HG03039 (cell line): ENCODE data around the gene TIGIT.
A peak's percentile ranks its signal among the peaks of the same experiment; 100 is the strongest.
"Not testable (repeated sequence)": the region's sequence is repeated elsewhere in the genome, so short reads cannot be mapped to it uniquely, and the experiment has no call there.

Experiments used
- ATAC-seq: cut with Tn5 transposase; IDR thresholded peaks from one replicate; pipeline ENCODE4 v1.9.1; 2021; ENCODE audit warnings: mild to moderate bottlenecking, moderate library complexity; ENCODE audit not compliant: unreplicated experiment

TIGIT gene

DNA sequence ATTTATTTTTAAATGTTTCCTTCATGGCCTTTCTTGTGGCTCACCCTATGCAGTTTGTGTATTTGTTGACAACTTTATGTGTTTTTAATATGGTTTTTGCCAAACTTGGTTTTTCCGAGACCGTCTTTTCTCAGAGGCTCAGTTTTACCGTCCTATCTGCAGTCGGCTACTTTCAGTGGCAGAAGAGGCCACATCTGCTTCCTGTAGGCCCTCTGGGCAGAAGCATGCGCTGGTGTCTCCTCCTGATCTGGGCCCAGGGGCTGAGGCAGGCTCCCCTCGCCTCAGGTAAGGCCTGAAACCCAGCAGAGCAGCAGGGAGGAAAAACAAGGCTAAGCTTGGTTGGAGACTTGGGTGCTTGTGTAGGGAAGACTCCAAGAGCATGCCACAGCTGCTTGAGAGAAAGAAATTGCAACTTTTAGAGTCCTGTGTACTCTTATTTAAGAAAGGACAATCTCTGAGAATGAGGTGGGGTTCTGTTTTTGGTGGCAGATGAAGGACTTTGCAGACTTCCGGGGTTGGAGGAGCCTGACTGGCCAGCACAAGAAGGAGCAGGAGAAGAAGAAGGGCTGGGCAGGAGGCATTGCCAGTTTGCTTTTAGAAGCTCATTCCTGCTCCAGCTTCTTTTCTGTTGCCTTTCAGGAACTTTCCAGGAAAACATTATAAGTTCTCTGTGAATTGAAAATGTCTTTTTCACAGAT lies at the start of gene TIGIT:
Gene TIGIT (plus strand): TSS at position 191 of the 698 bp plus-strand sequence. CDS start 34 bp downstream, at position 225.
- no peak for ATAC-seq

DNA sequence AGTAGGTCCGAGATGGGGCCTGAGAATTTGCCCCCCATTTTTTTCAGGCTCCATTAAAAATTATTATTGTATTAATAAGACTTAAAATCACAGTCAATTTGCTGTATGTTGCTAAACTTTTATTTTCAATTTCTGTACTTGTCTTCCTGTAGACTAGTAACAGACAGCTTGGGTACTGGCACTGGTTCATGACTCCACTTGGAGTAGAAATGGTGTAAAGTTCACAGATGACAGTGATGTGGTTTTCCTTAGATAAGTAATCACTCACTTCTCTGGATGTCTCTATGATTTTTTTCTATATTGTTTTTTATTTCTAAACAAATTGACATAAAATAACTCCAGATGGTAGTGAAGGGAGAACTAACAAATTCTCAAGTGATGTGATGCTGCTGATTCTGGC lies 40.9 kb upstream of the TIGIT start:
- no peak for ATAC-seq

DNA sequence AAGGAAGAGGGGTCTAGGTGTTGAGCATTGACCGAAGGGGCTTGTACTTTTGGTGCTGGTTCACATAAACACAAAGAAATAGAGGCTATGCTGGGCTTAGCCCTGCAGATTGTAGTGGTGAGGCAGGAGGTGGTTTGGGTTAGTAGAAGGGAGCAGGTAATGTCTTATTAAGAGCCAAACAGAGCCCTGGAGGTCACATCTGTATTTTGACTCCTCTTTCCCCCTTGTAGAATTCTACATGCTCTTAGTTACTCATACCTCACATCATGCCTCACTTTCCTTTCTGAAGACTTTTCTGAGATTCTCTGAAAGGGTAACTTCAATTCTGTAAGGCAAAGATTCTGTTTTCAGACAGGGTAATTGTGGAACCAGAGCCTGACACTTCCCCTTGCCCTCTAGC lies 40.3 kb upstream of the TIGIT start:
- ATAC-seq: no peak

DNA sequence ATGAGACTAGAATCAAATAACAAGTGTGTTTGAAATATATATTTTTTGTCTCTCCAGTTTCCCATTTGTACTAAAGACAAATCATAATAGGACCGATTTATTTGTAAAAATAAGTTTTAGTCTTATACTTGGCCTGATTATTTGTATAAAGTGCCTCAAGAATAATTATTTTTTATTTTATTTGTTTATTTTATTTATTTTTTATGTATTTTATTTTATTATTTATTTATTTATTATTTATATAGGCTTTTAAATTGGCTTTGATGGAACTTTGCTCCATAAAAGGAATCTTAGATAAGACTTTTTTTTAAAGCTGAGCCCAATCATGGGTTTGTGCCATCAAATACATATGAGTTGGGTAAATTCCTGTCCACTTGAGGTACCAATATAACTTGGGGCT lies 34.3 kb upstream of the TIGIT start:
- no peak for ATAC-seq

DNA sequence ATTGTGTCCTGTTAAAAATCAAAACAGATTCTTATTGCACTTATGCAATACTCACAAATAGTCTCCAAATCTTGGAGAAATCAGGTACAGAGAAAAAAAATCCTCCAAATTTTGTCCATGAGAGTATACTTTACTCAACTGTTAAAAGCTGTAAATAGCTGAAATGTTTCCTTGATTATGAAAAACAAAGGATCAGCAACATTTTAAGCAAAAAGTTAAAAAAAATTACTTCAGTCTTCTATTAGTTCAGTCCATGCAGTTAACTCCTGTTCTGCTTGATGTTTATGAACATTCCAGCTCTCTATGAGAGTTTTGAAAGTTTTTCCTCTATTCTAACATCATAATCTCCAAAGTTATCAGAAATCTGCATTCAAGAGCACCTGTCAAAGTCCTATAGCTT lies 33.7 kb upstream of the TIGIT start:
- ATAC-seq: no peak

DNA sequence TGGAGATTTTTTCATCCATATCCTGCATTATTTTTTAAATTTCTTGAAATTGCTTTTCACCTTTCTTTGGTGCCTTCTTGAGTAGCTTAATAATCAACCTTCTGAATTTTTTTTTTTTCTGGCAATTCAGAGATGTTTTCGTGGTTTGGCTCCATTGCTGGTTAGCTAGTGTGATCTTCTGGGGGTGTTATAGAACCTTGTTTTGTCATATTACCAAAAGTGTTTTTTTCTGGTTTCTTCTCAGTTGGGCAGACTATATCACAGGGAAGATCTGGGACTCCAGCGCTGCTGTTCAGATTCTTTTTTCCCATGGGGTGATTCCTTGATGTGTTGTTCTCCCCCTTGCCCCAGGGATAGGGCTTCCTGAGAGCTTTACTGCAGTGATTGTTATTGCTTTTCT lies 23.8 kb upstream of the TIGIT start:
- no peak for ATAC-seq

DNA sequence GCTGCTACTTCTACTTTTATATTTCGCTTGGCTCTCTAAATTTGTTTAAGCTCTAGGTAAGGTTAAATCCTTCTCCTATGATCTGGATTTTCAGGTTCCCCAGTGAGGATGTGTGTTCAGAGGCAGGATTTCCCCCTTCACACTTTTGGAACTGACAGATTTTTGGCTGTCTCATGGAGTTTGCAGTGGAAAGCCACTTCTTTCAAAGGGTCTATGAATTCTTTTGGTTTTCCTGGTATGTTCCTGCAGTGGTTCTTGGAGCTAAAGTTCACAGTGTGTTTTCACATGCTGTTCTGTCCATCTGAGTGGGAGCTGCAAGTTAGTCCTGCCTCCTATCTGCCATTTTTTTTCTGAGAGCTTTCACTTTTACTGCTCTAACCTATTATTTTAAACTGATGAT lies 21.6 kb upstream of the TIGIT start:
- ATAC-seq: no peak

DNA sequence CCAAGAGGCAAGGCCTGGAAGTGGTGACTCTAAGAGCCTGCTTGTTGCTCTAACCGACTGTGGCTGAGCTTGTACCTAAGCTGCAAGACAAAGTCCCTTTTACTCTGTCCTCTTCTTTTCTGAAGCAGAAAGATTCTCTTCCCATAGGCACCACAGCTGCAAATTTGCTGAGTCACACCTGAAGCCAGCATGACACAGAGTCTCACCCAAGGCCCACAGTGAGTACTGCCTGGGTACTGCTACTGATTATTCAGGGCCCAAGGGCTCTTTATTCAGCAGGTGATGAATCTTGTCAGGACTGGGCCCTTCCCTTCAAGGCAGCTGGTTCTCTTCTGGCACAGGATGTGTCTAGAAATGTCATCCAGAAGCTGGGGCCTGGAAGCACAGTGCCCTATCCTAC lies 18.9 kb upstream of the TIGIT start:
- no peak for ATAC-seq

DNA sequence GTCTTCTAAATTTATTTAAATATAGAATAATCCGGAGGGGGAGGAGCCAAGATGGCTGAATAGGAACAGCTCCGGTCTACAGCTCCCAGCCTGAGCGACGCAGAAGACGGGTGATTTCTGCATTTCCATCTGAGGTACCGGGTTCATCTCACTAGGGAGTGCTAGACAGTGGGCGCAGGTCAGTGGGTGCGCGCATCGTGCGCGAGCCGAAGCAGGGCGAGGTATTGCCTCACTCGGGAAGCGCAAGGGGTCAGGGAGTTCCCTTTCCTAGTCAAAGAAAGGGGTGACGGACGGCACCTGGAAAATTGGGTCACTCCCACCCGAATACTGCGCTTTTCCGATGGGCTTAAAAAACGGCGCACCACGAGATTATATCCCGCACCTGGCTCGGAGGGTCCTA lies 17.0 kb upstream of the TIGIT start:
- not testable (repeated sequence) for ATAC-seq

DNA sequence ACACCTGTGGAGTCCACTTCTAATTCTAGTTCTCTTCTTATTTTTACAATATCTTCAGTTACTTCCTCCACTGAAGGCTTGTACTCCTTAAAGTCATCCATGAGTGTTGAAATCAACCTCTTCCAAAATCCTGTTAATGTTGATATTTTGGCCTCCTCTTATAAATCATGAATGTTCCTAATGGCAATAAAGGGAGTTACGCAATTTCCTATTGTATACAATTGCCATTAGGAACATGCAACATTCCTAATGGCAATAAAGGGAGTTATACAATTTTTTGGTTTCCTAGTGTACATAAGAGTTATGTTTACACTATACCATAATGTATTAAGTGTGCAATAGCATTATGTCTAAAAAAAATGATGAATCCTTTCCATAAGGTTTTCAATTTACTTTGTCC lies 9.2 kb upstream of the TIGIT start:
- no peak for ATAC-seq

DNA sequence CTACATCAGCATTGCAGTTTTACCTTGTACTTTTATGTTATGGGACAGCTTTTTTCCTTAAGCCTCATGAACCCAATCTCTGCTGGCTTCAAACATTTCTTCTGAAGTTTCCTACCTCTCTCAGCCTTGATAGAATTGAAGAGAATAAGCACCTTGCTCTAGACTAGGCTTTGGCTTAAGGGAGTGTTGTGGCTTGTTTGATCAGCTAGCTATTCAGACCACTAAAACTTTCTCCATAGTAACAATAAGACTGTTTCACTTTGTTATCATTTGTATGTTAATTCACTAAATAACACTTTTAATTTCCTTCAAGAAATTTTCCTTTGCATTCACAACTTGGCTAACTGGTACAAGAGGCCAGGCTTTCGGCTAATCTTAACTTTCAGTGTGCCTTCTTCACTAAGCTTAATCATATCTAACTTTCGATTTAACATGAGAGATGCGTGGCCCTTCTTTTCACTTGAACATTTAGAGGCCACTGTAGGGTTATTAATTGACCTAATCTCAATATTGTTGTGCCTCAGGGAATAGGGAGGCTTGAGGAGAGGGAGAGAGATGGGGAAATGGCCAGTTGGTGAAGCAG lies 8.1 kb upstream of the TIGIT start:
- ATAC-seq: no peak

DNA sequence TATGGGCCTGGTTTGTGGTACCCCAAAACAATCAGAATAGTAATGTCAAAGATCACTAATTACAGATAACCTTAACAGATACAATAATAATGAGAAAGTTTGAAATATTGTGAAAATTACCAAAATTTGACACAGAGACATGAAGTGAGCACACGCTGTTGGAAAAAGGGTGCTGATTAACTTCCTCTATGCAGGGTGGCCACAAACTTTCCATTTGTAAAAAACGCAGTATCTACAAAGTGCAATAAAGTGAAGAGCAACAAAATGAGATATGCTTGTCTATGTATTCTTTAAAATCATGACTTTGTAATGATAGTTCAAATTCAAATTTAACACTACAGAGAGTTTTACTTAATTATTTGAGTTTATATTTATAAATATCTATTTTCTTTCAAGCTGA lies 7.6 kb upstream of the TIGIT start:
- no peak for ATAC-seq

DNA sequence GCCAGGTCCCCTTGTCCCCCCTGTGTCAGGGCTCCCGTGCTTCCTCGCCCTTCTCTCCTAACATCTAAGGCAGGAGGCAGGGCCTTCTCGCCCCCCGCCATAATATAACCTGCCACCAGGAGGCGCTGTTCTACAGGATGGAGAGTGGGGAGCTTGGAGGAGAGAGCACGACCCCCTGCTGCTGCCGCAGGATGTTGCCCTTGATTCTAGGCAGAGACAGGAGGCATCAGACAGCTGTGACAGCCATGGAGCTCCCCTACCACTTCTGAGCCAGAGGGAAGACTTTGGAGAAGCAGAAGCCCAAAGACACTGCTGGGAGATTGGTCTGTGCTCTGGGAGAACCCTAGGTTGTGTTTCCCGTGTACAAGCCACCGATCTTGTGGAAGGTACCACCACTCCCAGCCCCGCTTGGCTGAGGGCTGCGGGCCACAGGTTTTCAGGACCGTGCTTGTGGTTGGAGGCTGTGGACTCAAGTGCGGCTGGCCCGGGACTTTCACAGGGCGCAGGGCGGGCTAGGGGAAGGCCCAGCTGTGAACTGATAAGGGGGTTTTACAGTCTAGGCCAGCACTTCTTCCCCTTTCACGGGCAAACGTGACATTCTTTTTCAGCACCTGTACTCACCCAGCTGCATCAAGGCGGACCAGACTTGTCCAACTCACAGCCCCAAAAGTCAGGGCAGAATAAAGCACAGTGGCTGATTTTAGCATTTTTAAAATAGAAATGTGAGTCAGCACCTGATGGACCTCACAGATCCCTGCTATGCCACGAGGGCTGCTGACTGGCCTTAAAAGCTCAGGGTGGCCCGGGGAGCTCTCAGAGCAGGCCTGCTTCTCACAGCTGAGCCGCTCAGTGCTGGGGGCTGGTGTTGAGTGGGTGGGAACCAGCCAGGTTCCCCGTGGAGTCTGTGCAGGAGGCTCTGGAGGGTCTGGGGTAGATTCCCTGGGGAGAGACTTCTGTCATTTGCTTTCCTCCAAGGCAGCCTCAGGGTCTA lies 2.6 kb upstream of the TIGIT start:
- peak; percentile 83 for ATAC-seq

DNA sequence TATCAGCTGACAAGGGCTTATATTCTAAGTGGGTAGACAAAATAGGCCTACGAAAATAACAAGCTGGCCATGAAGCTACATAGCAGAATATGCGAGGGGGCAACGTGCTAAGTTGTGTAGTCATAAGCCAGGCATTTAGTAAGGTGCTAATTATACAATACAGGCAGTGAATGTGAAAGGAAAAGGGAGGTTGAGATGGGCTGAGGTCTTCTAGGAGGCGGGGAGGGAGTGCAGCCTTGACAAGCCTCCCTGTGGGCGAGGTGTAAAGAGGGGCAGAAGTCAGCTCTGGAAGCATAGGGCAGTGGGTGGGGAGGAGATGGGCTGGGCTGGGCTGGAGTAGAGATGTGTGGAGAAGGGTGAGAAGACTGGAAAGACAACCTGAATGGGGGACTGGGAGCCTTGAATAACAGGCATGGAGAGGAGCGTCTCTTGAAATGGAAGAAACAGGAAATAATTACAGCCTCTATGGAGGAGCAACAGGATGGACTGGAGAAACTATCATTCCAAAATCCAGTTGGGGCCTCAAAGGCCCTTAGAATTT lies 1.2 kb downstream of the TIGIT start:
- ATAC-seq: no peak

DNA sequence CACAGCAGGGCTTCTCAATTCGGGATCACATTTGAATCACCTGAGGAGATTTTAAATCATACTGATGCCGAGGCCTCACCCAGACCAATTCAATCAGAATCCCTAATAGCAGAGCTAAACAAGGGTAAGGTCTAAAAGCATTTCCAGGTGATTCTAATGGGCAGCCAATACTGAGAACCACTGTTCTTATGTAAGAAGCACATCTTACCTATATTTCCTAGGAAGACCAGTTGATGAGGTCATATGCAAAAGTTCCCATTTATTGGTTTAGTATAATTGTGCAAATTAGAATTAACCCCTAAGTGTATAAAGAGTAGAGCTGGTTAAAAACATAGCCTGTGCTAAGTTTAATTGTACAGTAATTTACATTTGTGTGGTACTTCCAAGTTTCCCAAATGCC lies 2.1 kb downstream of the TIGIT start:
- ATAC-seq: no peak

DNA sequence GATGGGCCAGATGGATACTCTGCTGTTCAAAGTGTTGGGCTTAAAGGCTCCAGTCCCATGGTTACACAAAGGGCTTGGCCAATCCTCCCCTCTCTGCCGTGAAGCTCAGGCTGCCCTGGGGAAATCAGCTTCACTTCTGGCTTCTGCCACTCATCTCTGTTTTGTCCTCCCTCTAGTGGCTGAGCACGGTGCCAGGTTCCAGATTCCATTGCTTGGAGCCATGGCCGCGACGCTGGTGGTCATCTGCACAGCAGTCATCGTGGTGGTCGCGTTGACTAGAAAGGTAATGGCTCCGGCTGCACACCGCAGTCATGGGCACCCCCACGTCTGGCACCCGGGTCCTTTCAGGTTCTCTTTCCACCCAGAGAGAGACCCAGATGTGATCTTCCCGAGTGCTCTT lies 5.6 kb downstream of the TIGIT start:
- ATAC-seq: no peak

DNA sequence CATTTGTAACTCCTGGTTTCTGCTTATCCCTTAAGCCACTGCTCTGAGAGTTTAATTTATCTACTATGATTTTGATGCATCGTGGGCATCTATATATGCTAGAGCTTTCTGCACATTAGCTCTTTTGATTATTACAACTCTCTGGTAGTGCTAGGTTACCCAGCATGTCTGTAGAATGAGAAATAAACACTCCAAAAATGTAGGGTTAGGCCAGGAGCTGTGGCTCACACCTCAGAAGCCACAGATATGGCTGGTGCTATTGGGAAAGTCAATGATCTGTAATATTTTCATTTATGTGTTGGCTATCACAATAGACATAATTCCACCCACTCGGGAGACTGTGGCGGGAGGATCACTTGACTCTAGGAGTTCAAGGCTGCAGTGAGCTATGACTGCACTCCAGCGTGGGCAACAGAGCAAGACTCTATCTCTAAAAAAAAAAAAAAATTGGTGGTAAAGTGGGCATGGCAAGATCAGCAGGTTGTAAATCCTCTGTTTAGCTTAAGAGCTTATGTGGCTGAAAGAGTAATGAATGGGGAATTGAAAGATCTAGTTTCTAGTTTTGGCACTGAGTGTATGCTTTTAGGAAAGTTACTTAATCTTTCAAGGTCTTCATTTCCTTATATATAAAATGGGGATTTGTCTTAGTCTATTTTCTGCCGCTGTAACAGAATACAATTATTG lies 6.3 kb downstream of the TIGIT start:
- ATAC-seq: no peak

DNA sequence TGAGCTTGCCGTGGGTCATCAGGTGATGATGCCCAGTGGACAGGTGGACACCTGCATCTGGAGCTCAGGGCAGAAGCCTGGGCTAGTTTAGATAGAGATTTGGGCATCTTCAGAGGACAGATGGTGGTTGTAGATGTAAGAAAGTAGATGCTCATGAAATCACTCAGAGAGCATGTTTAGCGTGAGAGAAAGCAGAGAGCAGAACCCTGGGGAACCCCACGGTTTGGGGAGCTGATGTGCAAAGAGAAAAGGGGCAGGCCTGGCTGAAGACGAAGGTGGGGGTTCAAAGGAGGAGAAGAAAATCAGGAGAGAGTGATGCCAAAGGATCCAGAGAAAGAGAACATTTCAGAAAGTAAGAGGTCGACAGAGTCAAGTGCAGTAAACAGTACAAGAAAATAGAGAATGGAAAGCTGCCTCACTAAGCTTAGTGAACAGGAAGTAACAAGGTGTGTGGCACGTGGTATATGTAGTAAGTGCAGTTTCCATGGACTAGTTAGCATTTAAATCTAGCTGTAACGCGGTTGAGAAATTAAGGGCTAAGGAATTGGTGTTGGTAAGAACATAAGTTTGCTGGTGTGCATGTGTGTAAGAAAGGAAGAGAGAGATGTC lies 13.5 kb downstream of the TIGIT start:
- peak; percentile 43 for ATAC-seq

DNA sequence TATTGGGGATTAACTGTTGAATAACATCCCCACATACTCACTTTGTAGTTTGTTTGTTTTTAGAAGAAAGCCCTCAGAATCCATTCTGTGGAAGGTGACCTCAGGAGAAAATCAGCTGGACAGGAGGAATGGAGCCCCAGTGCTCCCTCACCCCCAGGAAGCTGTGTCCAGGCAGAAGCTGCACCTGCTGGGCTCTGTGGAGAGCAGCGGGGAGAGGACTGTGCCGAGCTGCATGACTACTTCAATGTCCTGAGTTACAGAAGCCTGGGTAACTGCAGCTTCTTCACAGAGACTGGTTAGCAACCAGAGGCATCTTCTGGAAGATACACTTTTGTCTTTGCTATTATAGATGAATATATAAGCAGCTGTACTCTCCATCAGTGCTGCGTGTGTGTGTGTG lies 14.0 kb downstream of the TIGIT start:
- ATAC-seq: no peak

DNA sequence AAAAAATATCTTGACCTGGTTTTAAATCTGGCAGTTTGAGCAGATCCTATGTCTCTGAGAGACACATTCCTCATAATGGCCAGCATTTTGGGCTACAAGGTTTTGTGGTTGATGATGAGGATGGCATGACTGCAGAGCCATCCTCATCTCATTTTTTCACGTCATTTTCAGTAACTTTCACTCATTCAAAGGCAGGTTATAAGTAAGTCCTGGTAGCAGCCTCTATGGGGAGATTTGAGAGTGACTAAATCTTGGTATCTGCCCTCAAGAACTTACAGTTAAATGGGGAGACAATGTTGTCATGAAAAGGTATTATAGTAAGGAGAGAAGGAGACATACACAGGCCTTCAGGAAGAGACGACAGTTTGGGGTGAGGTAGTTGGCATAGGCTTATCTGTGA lies 14.5 kb downstream of the TIGIT start:
- ATAC-seq: no peak

DNA sequence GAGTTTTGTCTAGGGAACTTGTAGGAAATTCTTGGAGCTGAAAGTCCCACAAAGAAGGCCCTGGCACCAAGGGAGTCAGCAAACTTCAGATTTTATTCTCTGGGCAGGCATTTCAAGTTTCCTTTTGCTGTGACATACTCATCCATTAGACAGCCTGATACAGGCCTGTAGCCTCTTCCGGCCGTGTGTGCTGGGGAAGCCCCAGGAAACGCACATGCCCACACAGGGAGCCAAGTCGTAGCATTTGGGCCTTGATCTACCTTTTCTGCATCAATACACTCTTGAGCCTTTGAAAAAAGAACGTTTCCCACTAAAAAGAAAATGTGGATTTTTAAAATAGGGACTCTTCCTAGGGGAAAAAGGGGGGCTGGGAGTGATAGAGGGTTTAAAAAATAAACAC lies 15.0 kb downstream of the TIGIT start:
- peak; percentile 76 for ATAC-seq
